Panc1 (cell line): ENCODE data around the gene PLA2G1B. TPM values are rescaled to one million over a fixed set of nuclear protein-coding genes. Genes with fewer than 3 reads are reported as not detected.
A peak's percentile ranks its signal among the peaks of the same experiment; 100 is the strongest.

Experiments used
- ATAC-seq: fragments of 200-7000 bp; cut with Tn5 transposase; 2 replicates; pipeline ENCODE4 v1.9.1; 2020; ENCODE audit warnings: mild to moderate bottlenecking, moderate library complexity
- BruUV-seq: library from RNA; stranded (reverse); fragments of 400-500 nt; replicated peaks from 2 replicates; lab custom pipeline; 2021; lab: Mats Ljungman, UMichigan
- CTCF ChIA-PET: fragments of 300-600 bp; sonication (Branson Sonifier 250); formaldehyde crosslinking; loops from one replicate; lab custom pipeline; 2022; ENCODE audit warnings: antibody characterized with exemption; lab: Charles Lee
- POLR2A ChIA-PET: fragments of 300-600 bp; sonication (Branson Sonifier 250); formaldehyde crosslinking; loops from one replicate; lab custom pipeline; 2022; ENCODE audit warnings: antibody characterized with exemption; lab: Charles Lee
- DNase-seq: peaks from one replicate; pipeline ENCODE4 v3.0.0-alpha.2; 2010; ENCODE audit warnings: low read depth, low spot score
- H3K27ac ChIP-seq: 2 replicates; pipeline ENCODE4 v1.5.1; 2011; ENCODE audit warnings: mild to moderate bottlenecking, low read length, inconsistent platforms
- H3K27me3 ChIP-seq: fragments of 200-500 bp; sonication (Bioruptor generic); 2 replicates; pipeline ENCODE4 v1.6.0; 2014; ENCODE audit warnings: low read length, inconsistent platforms; ENCODE audit not compliant: control insufficient read depth, insufficient read depth
- H3K36me3 ChIP-seq: fragments of 200-500 bp; sonication (Bioruptor generic); 2 replicates; pipeline ENCODE4 v1.5.1; 2014; ENCODE audit warnings: inconsistent platforms, mild to moderate bottlenecking, low read length, moderate library complexity; ENCODE audit not compliant: control insufficient read depth, insufficient read depth
- H3K4me1 ChIP-seq: 2 replicates; pipeline ENCODE4 v1.5.1; 2011; ENCODE audit warnings: inconsistent platforms, mild to moderate bottlenecking, low read length, moderate library complexity; ENCODE audit not compliant: control insufficient read depth, insufficient read depth
- H3K4me3 ChIP-seq, 2 experiments: 2 replicates each; pipeline ENCODE4 v1.5.1; 2011 to 2012; ENCODE audit warnings: low read depth in 2 of 2, low read length in 2 of 2, mild to moderate bottlenecking in 2 of 2, inconsistent platforms in 1 of 2, moderate library complexity in 1 of 2
- H3K9me3 ChIP-seq: fragments of 200-500 bp; sonication (Bioruptor generic); 2 replicates; pipeline ENCODE4 v1.5.1; 2014; ENCODE audit warnings: low read depth, mild to moderate bottlenecking, inconsistent platforms, low read length, moderate library complexity; ENCODE audit not compliant: control insufficient read depth, insufficient read depth
- CTCF ChIP-seq: fragments of 450-650 bp; IDR thresholded peaks from 2 replicates; pipeline ENCODE4 v1.5.1; 2017; ENCODE audit warnings: mild to moderate bottlenecking
- POLR2AphosphoS5 ChIP-seq: IDR thresholded peaks from 2 replicates; pipeline ENCODE4 v1.6.1; 2012; ENCODE audit warnings: mild to moderate bottlenecking, low read depth, low read length, moderate library complexity
- REST ChIP-seq, 2 experiments: IDR thresholded peaks; 2 replicates each; pipeline ENCODE4 v1.6.1; 2011 to 2012; ENCODE audit warnings: low read depth in 2 of 2, control low read depth in 1 of 2, low read length in 1 of 2, mild to moderate bottlenecking in 1 of 2, moderate library complexity in 1 of 2; ENCODE audit not compliant: insufficient read depth in 1 of 2
- SIN3A ChIP-seq: IDR thresholded peaks from 2 replicates; pipeline ENCODE4 v1.6.1; 2012; ENCODE audit warnings: low read depth, mild to moderate bottlenecking, low read length, moderate library complexity, borderline replicate concordance; ENCODE audit not compliant: insufficient read depth
- TCF7L2 ChIP-seq: IDR thresholded peaks from 2 replicates; pipeline ENCODE4 v1.6.1; 2011; ENCODE audit warnings: mild to moderate bottlenecking, low read depth, low read length, inconsistent platforms
- in situ Hi-C: cut with HindIII; loops from 2 replicates; pipeline ENCODE4 v1.10.0; 2016; ENCODE audit warnings: low sequenced_read_pairs, low pct_unique_long_range_greater_than_20kb
- intact Hi-C: fragments of 100-400 bp; cut with micrococcal nuclease; formaldehyde crosslinking; loops from one replicate; pipeline ENCODE4 v1.10.0; 2022; ENCODE audit not compliant: unreplicated experiment
- total RNA-seq: library from RNA; stranded (reverse); gene quantifications from one replicate; pipeline ENCODE4 v1.2.1, GENCODE V29; 2021; ENCODE audit not compliant: unreplicated experiment

The PLA2G1B gene
- total RNA-seq, 1 experiment from 2014 or later: 0.69 TPM

- no peaks in the 10 kb centered on the region for H3K9me3 ChIP-seq
- no peaks in the 10 kb centered on the region for H3K27me3 ChIP-seq
- ChIA-PET CTCF (interaction anchor here (0.5 to 0.7 kb wide), 5 partner anchors 14 to 276 kb away, joined by 3 to 5 read pairs (median 5); no protein-coding TSS in a partner anchor), POLR2A (interaction anchor here (0.7 kb wide), 2 partner anchors 164 to 701 kb away, joined by 3 to 4 read pairs; no protein-coding TSS in a partner anchor)
- intact Hi-C loops (no loop called here), in situ Hi-C loops (no loop called here)
- TF ChIP-seq REST (IDR thresholded peaks at IDR 0.05; ENCODE audit: insufficient read depth in 1 of 2, low read depth in 2 of 2, low read length in 1 of 2): no peak
- peaks cover 5% of the 10 kb centered on the region; the same call in 1 of the 2 replicates for H3K4me1 ChIP-seq
- no peak overlapping the region for H3K27ac ChIP-seq
- H3K36me3 ChIP-seq: no peaks in the 10 kb centered on the region
- ATAC-seq: no peak
- BruUV-seq: no TSS peak
- no peak for DNase-seq
- H3K4me3 ChIP-seq: no peak overlapping the region
Measured at GRCh38 chr12:120346031-120346430, 18.5 kb upstream of the PLA2G1B start.

- POLR2A ChIA-PET: no interaction called here
- Histone ChIP-seq H3K27ac (no peak overlapping the region), H3K36me3 (no peaks in the 10 kb centered on the region), H3K4me3 (no peak overlapping the region), H3K4me1 (no peaks in the 10 kb centered on the region), H3K9me3 (no peaks in the 10 kb centered on the region), H3K27me3 (no peaks in the 10 kb centered on the region)
- TF ChIP-seq REST (IDR thresholded peaks at IDR 0.05; ENCODE audit: insufficient read depth in 1 of 2, low read depth in 2 of 2, low read length in 1 of 2): no peak
- no peak for DNase-seq
- CTCF ChIA-PET: no interaction called here
- intact Hi-C loops (no loop called here), in situ Hi-C loops (no loop called here)
- 0 out of 2 replicates have a peak, but pooled peaks have one; percentile 21 for ATAC-seq
- no TSS peak for BruUV-seq
Measured at GRCh38 chr12:120343692-120344091, 16.1 kb upstream of the PLA2G1B start.

GRCh38 chr12:120343039-120343537 lies 15.5 kb upstream of the PLA2G1B start:
- ATAC-seq: no peak

More at GRCh38 chr12:120343039-120343537, 15.5 kb upstream of the PLA2G1B start:
- Histone ChIP-seq H3K9me3 (no peaks in the 10 kb centered on the region), H3K4me1 (no peaks in the 10 kb centered on the region), H3K4me3 (no peak overlapping the region), H3K27ac (no peak overlapping the region), H3K27me3 (no peaks in the 10 kb centered on the region), H3K36me3 (no peaks in the 10 kb centered on the region)
- TF ChIP-seq TCF7L2 (no peak), CTCF (no peak), REST (IDR thresholded peaks at IDR 0.05; ENCODE audit: insufficient read depth in 1 of 2, low read depth in 2 of 2, low read length in 1 of 2) (no peak), SIN3A (no peak), POLR2AphosphoS5 (no peak)
- POLR2A ChIA-PET: no interaction called here
- CTCF ChIA-PET: no interaction called here
- intact Hi-C loops (no loop called here), in situ Hi-C loops (no loop called here)
- BruUV-seq: no TSS peak
- DNase-seq: no peak
